ENCODE data around the gene THUMPD3. TPM values are rescaled to one million over a fixed set of nuclear protein-coding genes. Genes with fewer than 3 reads are reported as not detected.

THUMPD3 gene
- total RNA-seq, 2 donors from 2014 or later, result 28.4 to 30.5 TPM

- peaks cover 0 to 4% of the 10 kb centered on the region in 2 donors for H3K4me1 ChIP-seq
- no peaks in the 10 kb centered on the region for H3K27me3 ChIP-seq
- H3K4me3 ChIP-seq, result no peak overlapping the region
- no peaks in the 10 kb centered on the region for H3K9me3 ChIP-seq
- TF ChIP-seq, protein P1, sequence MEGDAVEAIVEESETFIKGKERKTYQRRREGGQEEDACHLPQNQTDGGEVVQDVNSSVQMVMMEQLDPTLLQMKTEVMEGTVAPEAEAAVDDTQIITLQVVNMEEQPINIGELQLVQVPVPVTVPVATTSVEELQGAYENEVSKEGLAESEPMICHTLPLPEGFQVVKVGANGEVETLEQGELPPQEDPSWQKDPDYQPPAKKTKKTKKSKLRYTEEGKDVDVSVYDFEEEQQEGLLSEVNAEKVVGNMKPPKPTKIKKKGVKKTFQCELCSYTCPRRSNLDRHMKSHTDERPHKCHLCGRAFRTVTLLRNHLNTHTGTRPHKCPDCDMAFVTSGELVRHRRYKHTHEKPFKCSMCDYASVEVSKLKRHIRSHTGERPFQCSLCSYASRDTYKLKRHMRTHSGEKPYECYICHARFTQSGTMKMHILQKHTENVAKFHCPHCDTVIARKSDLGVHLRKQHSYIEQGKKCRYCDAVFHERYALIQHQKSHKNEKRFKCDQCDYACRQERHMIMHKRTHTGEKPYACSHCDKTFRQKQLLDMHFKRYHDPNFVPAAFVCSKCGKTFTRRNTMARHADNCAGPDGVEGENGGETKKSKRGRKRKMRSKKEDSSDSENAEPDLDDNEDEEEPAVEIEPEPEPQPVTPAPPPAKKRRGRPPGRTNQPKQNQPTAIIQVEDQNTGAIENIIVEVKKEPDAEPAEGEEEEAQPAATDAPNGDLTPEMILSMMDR (IDR thresholded peaks at IDR 0.05), result no peak
- no peak for DNase-seq (ENCODE audit: low spot score)
- peaks cover 99% of the 10 kb centered on the region for H3K36me3 ChIP-seq
- no peak overlapping the region for H3K27ac ChIP-seq
Observed at GRCh38 chr3:9433627-9434521, 71.0 kb downstream of the THUMPD3 start.

DNA sequence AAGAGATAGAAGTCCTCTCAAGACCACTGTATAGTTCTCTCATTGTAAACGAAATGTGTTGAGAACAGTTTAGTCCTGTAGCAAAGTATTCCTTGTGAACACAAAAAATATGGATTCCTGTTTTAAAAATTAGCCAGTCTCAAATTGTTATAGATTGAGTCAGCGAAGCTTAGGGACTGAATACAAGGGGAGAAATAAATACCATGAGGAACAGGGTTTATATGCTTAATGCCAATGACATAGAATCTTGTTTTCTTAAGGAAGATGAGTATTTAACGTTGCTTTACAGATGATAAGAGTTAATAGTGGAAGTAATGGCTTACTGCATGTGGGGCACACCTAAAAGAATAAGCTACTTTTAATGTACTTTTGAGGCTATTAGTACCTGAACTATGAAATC lies 72.5 kb downstream of the THUMPD3 start:
- Histone ChIP-seq H3K9me3 (no peaks in the 10 kb centered on the region), H3K27ac (no peak overlapping the region), H3K36me3 (peaks cover 90% of the 10 kb centered on the region), H3K4me3 (no peak overlapping the region), H3K4me1 (peaks cover 0 to 4% of the 10 kb centered on the region in 2 donors), H3K27me3 (no peaks in the 10 kb centered on the region)
- no peak for DNase-seq (ENCODE audit: low spot score)
- TF ChIP-seq, protein P1 (IDR thresholded peaks at IDR 0.05), result no peak

Other genes starting within 250 kb of the THUMPD3 start
- 1 to 10 TPM; 4.0 to 5.0 TPM for gene SRGAP3, start 113.4 kb upstream of the THUMPD3 start, total RNA-seq
- 10 to 100 TPM; 36.9 to 49.4 TPM for gene SETD5, start 34.6 kb downstream of the THUMPD3 start, total RNA-seq
- gene LHFPL4, start 190.8 kb downstream of the THUMPD3 start, total RNA-seq, result not detected